SK-N-MC (cell line): ENCODE data around the gene IL32.
"Not testable (repeated sequence)": the region's sequence is repeated elsewhere in the genome, so short reads cannot be mapped to it uniquely, and the experiment has no call there.

Source experiments
- DNase-seq: peaks from one replicate; pipeline ENCODE4 v3.0.0-alpha.2; 2011; ENCODE audit warnings: low read depth, low spot score
- H3K27ac ChIP-seq: fragments of 200-600 bp; sonication (generic); 2 replicates; pipeline ENCODE4 v1.5.1; 2016; ENCODE audit warnings: mixed run types
- H3K36me3 ChIP-seq: fragments of 200-600 bp; sonication (generic); 2 replicates; pipeline ENCODE4 v1.6.1; 2017; ENCODE audit warnings: antibody characterized with exemption, low read length, mixed read lengths; ENCODE audit not compliant: insufficient read depth
- H3K4me3 ChIP-seq: fragments of 200-600 bp; sonication (generic); 2 replicates; pipeline ENCODE4 v1.5.1; 2016
- H3K9ac ChIP-seq: fragments of 200-600 bp; sonication (generic); 2 replicates; pipeline ENCODE4 v1.8.0; 2017; ENCODE audit warnings: mixed run types, mixed read lengths; ENCODE audit not compliant: insufficient read length
- H3K9me3 ChIP-seq: fragments of 200-600 bp; sonication (generic); 2 replicates; pipeline ENCODE4 v1.6.1; 2017; ENCODE audit warnings: low read depth, mild to moderate bottlenecking, antibody characterized with exemption, low read length, moderate library complexity, mixed read lengths
- EZH2 ChIP-seq: fragments of 200-600 bp; sonication (generic); IDR thresholded peaks from one replicate; pipeline ENCODE4 v1.6.1; 2017; ENCODE audit warnings: antibody characterized with exemption
- FOXP2 ChIP-seq: optimal IDR thresholded peaks from 2 replicates; pipeline ENCODE3; 2011; ENCODE audit warnings: mild to moderate bottlenecking, moderate library complexity; ENCODE audit not compliant: insufficient read depth; ENCODE audit errors: extremely low read length, control extremely low read depth
- POLR2AphosphoS5 ChIP-seq: IDR thresholded peaks from 2 replicates; pipeline ENCODE4 v1.6.1; 2012; ENCODE audit warnings: mild to moderate bottlenecking, low read depth, low read length, borderline replicate concordance

The IL32 gene

DNA sequence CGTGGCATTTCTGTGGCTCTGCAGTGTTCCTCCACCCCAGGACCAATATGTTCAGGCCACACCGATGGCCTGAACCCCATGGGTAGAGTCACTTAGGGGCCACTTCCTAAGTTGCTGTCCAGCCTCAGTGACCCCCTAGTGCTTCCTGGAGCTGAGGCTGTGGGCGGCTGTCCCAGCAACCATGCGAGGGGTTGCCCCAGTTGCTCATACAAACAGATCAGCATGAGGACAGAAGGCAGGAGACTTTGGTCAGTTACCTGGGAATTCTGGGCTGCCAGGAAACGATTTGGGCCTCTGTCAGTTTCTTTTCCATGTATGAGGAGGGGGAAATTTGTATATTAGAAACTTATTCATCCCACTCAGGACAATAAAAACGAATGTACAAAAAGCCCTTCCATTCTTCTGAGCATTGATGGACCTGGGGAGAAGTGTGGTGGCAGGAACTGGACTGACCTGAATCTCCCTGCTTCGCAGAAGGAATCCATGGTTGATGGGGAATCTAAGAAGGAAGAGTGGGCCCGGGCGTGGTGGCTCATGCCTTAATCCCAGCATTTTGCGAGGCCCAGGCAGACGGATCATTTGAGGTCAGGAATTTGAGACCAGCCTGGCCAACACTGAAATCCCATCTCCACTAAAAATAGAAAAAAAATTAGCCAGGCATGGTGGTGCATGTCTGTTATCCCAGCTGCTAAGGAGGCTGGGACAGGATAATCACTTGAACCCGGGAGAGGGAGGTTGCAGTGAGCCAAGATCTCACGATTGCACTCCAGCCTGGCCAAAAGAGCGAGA is 4.9 kb upstream of the IL32 start:
- H3K27ac ChIP-seq = no peak overlapping the region
- TF ChIP-seq EZH2 (no peak), POLR2AphosphoS5 (no peak)
- H3K36me3 ChIP-seq = no peaks in the 10 kb centered on the region
- no peaks in the 10 kb centered on the region for H3K9me3 ChIP-seq
- no peak overlapping the region for H3K4me3 ChIP-seq
- H3K9ac ChIP-seq = no peak overlapping the region
- no peak for DNase-seq

- H3K27ac ChIP-seq = no peak overlapping the region
- no peak for TF ChIP-seq POLR2AphosphoS5
- TF ChIP-seq FOXP2 = no peak
- no peak for TF ChIP-seq EZH2
- H3K4me3 ChIP-seq = no peak overlapping the region
- no peaks in the 10 kb centered on the region for H3K36me3 ChIP-seq
- H3K9ac ChIP-seq = no peak overlapping the region
- no peak for DNase-seq
- no peaks in the 10 kb centered on the region for H3K9me3 ChIP-seq
Measured at GRCh38 chr16:3062553-3062952, 2.9 kb upstream of the IL32 start.

DNA sequence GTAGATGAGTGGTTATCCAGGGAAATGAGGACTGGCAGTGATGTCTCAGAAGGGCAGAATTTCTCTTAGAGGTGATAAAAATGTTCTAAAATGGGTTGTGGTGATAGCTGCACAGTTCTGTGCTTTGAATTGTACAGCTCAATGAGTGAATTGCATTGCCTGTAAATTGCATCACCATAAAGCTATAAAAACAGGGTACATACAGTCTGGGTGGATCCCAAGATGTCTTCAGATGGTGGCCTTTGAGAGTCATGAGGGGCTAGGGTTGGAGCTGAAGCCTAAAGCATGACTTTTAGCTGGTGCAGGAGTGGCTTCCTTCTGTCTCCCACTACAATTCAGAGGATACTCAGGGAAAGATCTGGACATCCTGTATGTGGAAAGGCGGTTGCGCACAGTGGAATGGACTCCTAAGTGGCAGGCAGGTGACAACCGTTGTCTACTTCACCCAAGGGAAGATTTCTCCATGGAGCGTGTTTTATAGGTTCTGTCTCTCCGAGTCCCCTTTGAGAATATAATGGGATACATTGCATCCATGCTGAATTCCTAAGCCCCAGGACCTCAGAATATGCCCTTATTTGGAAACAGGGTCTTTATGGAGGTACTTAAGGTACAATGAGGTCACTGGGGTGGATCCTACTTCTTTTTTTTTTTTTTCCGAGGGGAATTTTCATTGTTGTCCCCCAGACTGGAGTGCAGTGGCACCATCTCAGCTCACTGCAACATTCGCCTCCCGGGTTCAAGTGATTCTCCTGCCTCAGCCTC is 1.6 kb upstream of the IL32 start:
- Histone ChIP-seq H3K27ac (peak overlapping the region; percentile 42; the same call in 1 of the 2 replicates), H3K4me3 (no peak overlapping the region), H3K9ac (no peak overlapping the region)

DNA sequence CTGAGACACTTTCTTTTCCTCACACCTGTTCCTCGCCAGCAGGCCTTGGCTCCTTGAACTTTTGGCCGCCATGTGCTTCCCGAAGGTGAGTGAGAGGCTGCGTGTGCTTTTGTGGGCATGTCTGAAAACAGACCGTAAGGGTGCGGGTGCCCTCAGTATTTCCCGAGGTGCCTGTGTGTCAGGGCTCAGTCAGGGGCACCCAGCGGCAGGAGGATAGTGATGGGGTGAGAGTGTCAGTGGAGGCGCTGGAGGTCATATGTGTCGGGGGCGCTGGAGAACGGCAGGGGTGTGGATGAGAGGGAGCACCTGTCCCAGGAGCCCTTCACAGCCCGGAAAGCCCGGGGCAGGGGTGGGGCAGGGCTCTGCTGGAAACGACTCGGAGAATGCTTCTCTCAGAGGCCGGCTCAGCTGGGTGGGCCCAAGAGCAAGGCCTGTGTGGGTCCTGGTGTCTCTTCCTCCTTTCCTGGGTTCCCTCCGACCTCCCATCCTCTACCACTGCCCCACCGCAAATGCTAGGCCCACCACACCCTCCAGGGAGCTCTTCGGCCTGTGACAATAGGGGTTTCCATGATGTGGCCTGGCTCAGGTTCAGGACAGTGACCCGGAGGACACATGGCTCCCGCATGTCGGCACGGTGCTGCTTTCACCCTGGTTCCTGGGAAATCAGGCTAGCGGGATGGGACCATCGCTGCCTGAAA is 451 bp downstream of the IL32 start:
- Histone ChIP-seq H3K9ac (no peak overlapping the region), H3K36me3 (no peaks in the 10 kb centered on the region), H3K4me3 (peak overlapping the region; percentile 41), H3K9me3 (no peaks in the 10 kb centered on the region), H3K27ac (no peak overlapping the region)
- no peak for DNase-seq
- TF ChIP-seq POLR2AphosphoS5 = no peak

More for the DNA sequence above, 1.6 kb upstream of the IL32 start:
- DNase-seq = no peak
- TF ChIP-seq FOXP2 (no peak), POLR2AphosphoS5 (no peak), EZH2 (no peak)
- H3K9me3 ChIP-seq = no peaks in the 10 kb centered on the region
- no peaks in the 10 kb centered on the region for H3K36me3 ChIP-seq

GRCh38 chr16:3066440-3066748 is 954 bp downstream of the IL32 start:
- no peak for TF ChIP-seq EZH2
- TF ChIP-seq POLR2AphosphoS5 = no peak
- no peak for TF ChIP-seq FOXP2
- Histone ChIP-seq H3K4me3 (no peak overlapping the region), H3K9me3 (no peaks in the 10 kb centered on the region), H3K27ac (no peak overlapping the region), H3K9ac (no peak overlapping the region), H3K36me3 (no peaks in the 10 kb centered on the region)
- no peak for DNase-seq

DNA sequence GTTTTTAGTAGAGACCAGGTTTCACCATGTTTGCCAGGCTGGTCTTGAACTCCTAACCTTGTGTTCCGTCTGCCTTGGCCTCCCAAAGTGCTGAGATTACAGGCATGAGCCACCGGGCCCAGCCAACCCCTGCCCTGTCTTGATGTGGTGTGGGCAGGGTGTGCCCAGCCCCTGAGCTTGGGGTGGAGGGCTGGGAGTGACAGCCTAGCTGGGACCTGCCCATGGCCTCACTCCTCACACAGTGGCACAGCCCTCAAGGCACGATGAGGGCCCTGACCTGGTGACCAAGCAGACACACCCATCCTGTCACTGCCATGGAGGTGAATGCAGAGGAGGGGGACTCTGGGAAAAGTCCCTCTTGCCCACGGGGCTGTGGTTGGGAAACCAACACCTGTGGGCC is 3.0 kb downstream of the IL32 start:
- H3K27ac ChIP-seq = no peak overlapping the region
- TF ChIP-seq EZH2 = no peak
- TF ChIP-seq FOXP2 = no peak
- no peak for TF ChIP-seq POLR2AphosphoS5
- H3K4me3 ChIP-seq = no peak overlapping the region
- DNase-seq = no peak
- no peaks in the 10 kb centered on the region for H3K36me3 ChIP-seq
- no peak overlapping the region for H3K9ac ChIP-seq
- no peaks in the 10 kb centered on the region for H3K9me3 ChIP-seq

GRCh38 chr16:3069146-3069545 is 3.7 kb downstream of the IL32 start:
- not testable (repeated sequence) for H3K27ac ChIP-seq, DNase-seq, H3K36me3 ChIP-seq, H3K9ac ChIP-seq, H3K9me3 ChIP-seq, H3K4me3 ChIP-seq

- Histone ChIP-seq H3K9me3 (no peaks in the 10 kb centered on the region), H3K36me3 (no peaks in the 10 kb centered on the region), H3K9ac (no peak overlapping the region), H3K4me3 (no peak overlapping the region), H3K27ac (no peak overlapping the region)
- DNase-seq = no peak
- TF ChIP-seq FOXP2 (no peak), EZH2 (no peak)
Measured at GRCh38 chr16:3070608-3071111, 5.2 kb downstream of the IL32 start.
